Tibial nerve (tissue), 4 donors: Measurements from ENCODE around the gene CIPC. TPM values are rescaled to one million over a fixed set of nuclear protein-coding genes. Genes with fewer than 3 reads are reported as not detected.

ENCODE experiments used
- DNase-seq, 2 donors: peaks; one replicate each; pipeline ENCODE4 v3.0.0-alpha.2; 2019; ENCODE audit warnings: low spot score in 2 of 2
- H3K27ac ChIP-seq, 4 donors: fragments of 200-600 bp; sonication (generic) in 3 of 4; one replicate each; pipeline ENCODE4 v1.5.1; 2017 to 2019; ENCODE audit warnings: mild to moderate bottlenecking in 1 of 4
- H3K27me3 ChIP-seq, 2 donors: fragments of 200-600 bp; sonication (generic) in 1 of 2; one replicate each; pipeline versions ENCODE4 v1.5.1 to v1.6.0; 2017 to 2019
- H3K36me3 ChIP-seq, 3 donors: fragments of 200-600 bp; sonication (generic); one replicate each; pipeline ENCODE4 v1.5.1; 2018 to 2019
- H3K4me1 ChIP-seq, 4 donors: fragments of 200-600 bp; sonication (generic) in 3 of 4; one replicate each; pipeline ENCODE4 v1.5.1; 2017 to 2019
- H3K4me3 ChIP-seq, 4 donors: fragments of 200-600 bp; sonication (generic) in 3 of 4; one replicate each; pipeline ENCODE4 v1.5.1; 2017 to 2019; ENCODE audit warnings: mild to moderate bottlenecking in 1 of 4, moderate library complexity in 1 of 4
- H3K9me3 ChIP-seq, 4 donors: fragments of 200-600 bp; sonication (generic) in 3 of 4; one replicate each; pipeline ENCODE4 v1.5.1; 2017 to 2019
- EP300 ChIP-seq, 2 donors: sonication (generic); formaldehyde crosslinking; IDR thresholded peaks; one replicate each; pipeline ENCODE4 v1.6.1; 2017; ENCODE audit warnings: antibody characterized with exemption in 2 of 2, mild to moderate bottlenecking in 1 of 2
- POLR2A ChIP-seq, 2 donors: fragments of 450-650 bp; IDR thresholded peaks; one replicate each; pipeline ENCODE4 v1.6.1; 2017; ENCODE audit warnings: antibody characterized with exemption in 2 of 2, mild to moderate bottlenecking in 2 of 2, moderate library complexity in 2 of 2
- WGBS, 2 donors: methylation state at CpG; one replicate each; pipeline ENCODE4 v1.1.5; 2018; 5-methylcytosine and 5-hydroxymethylcytosine counted together
- total RNA-seq, 4 donors: library from RNA; depleted of rRNA; stranded (reverse); fragments of >200 nt; gene quantifications; one replicate each; pipeline ENCODE4 v1.1.0, GENCODE V29; 2016
- TF ChIP-seq, protein P1 (sequence below), 5 experiments: fragments of 200-600 bp in 3 of 5; fragments of 450-650 bp in 2 of 5; sonication (generic) in 3 of 5; IDR thresholded peaks; one replicate each; pipeline ENCODE4 v1.5.1; 2016 to 2019; ENCODE audit warnings: antibody characterized with exemption in 5 of 5, mild to moderate bottlenecking in 3 of 5, moderate library complexity in 2 of 5

Gene CIPC
- total RNA-seq, 4 donors from 2014 or later, result 38.1 to 76.7 (median 41.5) TPM

DNA sequence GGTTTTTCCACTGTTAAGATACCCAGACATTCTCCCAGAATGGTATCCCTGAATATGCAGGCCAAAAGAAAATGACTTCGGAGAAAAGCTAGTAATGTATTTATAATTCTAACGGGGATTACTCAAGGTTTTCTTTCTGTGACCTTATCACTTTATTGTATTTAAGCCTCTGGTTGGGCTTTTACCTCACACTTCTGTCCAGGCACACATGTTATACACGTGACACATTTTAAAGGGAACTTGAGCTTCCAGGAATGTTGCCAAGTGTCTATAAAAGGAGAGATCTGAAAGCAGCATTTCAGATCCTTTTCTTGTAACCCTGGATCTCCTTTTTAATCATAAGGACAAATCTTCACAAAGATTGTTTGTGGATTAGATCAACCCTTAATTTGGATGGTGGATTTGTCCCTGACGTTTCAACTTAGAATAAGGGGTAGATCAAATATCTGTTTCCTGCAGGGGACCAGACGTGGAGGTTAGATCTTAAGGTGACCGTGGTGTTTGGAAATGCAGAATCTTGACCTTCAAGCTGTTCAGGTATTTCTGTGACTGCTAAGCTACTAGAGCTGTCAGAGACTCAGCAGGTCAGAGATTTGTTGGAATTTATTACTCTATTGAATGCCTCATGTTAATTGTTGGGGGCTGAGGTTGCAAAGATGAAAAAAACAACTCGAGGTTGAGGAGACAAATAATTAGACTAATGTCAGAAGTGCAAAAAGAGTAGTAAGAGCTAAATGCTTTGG is 1.5 kb downstream of the CIPC start:
- H3K4me3 ChIP-seq, result peak overlapping the region in 3 of 4 donors; percentile 83 to 95 (median 90)
- H3K27me3 ChIP-seq, result no peaks in the 10 kb centered on the region
- WGBS, 2 donors, result 12 to 13% methylated on average over 7 of the region's 7 CpGs
- no peaks in the 10 kb centered on the region for H3K9me3 ChIP-seq
- H3K4me1 ChIP-seq, result peaks cover 0 to 78% (median 53%) of the 10 kb centered on the region in 4 donors
- H3K36me3 ChIP-seq, result no peaks in the 10 kb centered on the region
- TF ChIP-seq POLR2A (IDR thresholded peaks at IDR 0.05), result no peak
- TF ChIP-seq EP300 (IDR thresholded peaks at IDR 0.05), result peak in 1 of 2 donors; percentile 72
- DNase-seq, result peak in 1 of 2 donors; percentile 56
- peak overlapping the region; percentile 96 to 100 (median 98) for H3K27ac ChIP-seq

DNA sequence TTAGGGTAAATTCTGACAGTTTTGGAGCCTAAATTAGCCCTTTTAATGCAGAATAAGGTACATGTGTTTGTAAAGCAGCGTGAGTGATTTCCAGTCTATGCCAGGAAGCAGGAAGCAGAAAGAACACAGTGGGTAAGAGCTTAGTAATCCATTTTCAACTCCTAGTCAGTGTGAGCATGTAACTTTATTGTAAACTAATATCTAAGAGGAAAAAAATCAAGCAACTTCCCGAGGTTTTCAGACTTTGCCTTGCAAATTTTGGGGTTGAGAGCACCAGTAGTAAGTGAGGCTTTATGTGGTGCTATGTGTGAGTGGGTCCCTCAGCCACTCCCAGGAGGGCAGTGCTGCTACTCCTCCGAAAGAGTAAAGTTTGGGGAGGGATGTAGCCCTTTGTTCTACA is 2.9 kb downstream of the CIPC start:
- 41 to 51% methylated on average over 3 of the region's 3 CpGs for WGBS, 2 donors
- Histone ChIP-seq H3K9me3 (no peaks in the 10 kb centered on the region), H3K36me3 (peaks cover 0 to 4% (median 0%) of the 10 kb centered on the region in 3 donors), H3K27me3 (no peaks in the 10 kb centered on the region), H3K4me1 (peaks cover 0 to 84% (median 58%) of the 10 kb centered on the region in 4 donors), H3K27ac (peak overlapping the region; percentile 42 to 100 (median 98)), H3K4me3 (no peak overlapping the region)
- TF ChIP-seq, protein P1, sequence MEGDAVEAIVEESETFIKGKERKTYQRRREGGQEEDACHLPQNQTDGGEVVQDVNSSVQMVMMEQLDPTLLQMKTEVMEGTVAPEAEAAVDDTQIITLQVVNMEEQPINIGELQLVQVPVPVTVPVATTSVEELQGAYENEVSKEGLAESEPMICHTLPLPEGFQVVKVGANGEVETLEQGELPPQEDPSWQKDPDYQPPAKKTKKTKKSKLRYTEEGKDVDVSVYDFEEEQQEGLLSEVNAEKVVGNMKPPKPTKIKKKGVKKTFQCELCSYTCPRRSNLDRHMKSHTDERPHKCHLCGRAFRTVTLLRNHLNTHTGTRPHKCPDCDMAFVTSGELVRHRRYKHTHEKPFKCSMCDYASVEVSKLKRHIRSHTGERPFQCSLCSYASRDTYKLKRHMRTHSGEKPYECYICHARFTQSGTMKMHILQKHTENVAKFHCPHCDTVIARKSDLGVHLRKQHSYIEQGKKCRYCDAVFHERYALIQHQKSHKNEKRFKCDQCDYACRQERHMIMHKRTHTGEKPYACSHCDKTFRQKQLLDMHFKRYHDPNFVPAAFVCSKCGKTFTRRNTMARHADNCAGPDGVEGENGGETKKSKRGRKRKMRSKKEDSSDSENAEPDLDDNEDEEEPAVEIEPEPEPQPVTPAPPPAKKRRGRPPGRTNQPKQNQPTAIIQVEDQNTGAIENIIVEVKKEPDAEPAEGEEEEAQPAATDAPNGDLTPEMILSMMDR (IDR thresholded peaks at IDR 0.05), result no peak
- no peak for TF ChIP-seq EP300 (IDR thresholded peaks at IDR 0.05)
- no peak for TF ChIP-seq POLR2A (IDR thresholded peaks at IDR 0.05)
- DNase-seq, result no peak

DNA sequence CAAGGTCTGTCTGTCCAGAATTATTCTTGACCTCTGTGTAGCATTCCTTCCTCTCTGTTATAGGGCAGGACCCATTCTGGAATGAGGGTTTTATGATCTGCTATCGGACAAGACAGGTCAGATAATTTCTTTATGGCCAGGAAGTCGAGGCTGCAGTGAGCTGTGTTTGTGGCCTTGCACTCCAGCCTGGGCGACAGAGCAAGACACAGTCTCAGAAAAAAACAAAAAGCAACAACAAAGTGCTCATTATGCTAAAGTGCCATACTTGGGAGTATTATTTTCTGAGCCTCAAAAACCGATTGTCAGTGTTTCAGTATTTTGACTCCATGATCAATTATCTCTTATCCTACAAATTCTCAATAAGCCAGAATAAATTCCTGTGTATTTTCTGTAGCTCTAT is 4.1 kb downstream of the CIPC start:
- peak overlapping the region; percentile 42 to 100 (median 98) for H3K27ac ChIP-seq
- TF ChIP-seq, protein P1 (IDR thresholded peaks at IDR 0.05), result no peak

DNA sequence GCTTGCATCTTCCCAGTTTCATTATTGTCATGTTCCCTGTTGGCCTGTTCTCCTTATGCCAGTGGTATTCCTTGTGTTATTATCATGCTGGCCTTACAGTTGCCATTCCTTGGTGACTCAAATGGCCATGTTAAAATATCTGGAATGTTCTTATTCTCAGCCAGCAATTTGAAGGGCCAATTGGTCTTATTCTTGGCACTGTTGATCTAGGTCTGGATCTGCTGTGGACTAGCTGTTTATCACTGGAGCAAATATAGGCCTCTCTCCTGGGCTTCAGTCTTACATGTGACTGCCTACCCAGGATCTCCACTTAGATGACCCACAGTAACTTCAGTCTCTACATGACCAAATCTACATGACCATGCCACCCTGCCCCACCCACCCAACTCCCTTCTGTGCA is 5.4 kb downstream of the CIPC start:
- Histone ChIP-seq H3K36me3 (peaks cover 0 to 23% (median 0%) of the 10 kb centered on the region in 3 donors), H3K27me3 (no peaks in the 10 kb centered on the region), H3K9me3 (no peaks in the 10 kb centered on the region), H3K4me3 (no peak overlapping the region), H3K27ac (peak overlapping the region in 3 of 4 donors; percentile 27 to 100 (median 99)), H3K4me1 (peaks cover 0 to 96% (median 57%) of the 10 kb centered on the region in 4 donors)
- DNase-seq, result no peak
- TF ChIP-seq, protein P1 (IDR thresholded peaks at IDR 0.05), result no peak
- TF ChIP-seq EP300 (IDR thresholded peaks at IDR 0.05) (no peak), POLR2A (IDR thresholded peaks at IDR 0.05) (no peak)

More for the DNA sequence above, 4.1 kb downstream of the CIPC start:
- H3K4me3 ChIP-seq, result no peak overlapping the region
- DNase-seq, result no peak
- peaks cover 0 to 11% (median 0%) of the 10 kb centered on the region in 3 donors for H3K36me3 ChIP-seq
- 38 to 44% methylated on average over 4 of the region's 4 CpGs for WGBS, 2 donors
- H3K9me3 ChIP-seq, result no peaks in the 10 kb centered on the region
- H3K27me3 ChIP-seq, result no peaks in the 10 kb centered on the region
- peaks cover 0 to 84% (median 56%) of the 10 kb centered on the region in 4 donors for H3K4me1 ChIP-seq

DNA sequence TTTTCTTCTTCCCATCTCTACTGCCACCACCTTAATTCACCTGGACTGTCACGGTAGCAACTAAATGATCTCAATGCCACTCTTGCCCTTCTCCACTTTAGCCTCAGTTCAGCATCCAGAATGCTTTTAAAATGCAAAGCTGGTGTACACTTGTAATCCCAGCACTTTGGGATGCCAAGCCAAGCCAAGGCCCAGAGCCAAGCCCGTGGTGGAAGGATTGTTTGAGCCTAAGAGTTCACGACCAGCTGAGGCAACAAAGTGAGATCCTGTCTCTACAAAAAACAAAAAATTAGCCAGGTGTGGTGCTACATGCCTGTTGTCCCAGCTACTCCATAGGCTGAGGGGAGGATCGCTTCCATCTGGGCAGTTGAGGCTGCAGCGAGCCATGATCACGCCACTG is 5.9 kb downstream of the CIPC start:
- TF ChIP-seq EP300 (IDR thresholded peaks at IDR 0.05) (no peak), POLR2A (IDR thresholded peaks at IDR 0.05) (no peak)
- TF ChIP-seq, protein P1 (IDR thresholded peaks at IDR 0.05), result no peak
- 69% methylated on average over 6 of the region's 6 CpGs for WGBS, 2 donors
- Histone ChIP-seq H3K36me3 (peaks cover 0 to 23% (median 0%) of the 10 kb centered on the region in 3 donors), H3K9me3 (no peaks in the 10 kb centered on the region), H3K27ac (peak overlapping the region; percentile 9 to 100 (median 63)), H3K4me3 (no peak overlapping the region), H3K4me1 (peaks cover 0 to 100% (median 56%) of the 10 kb centered on the region in 4 donors), H3K27me3 (no peaks in the 10 kb centered on the region)
- DNase-seq, result no peak
